NOMO-1 (cell line): ENCODE results near the gene PRAMEF13.
"Not testable (repeated sequence)": the region's sequence is repeated elsewhere in the genome, so short reads cannot be mapped to it uniquely, and the experiment has no call there.

Experiments used
- DNase-seq, 2 experiments: peaks; one replicate each; lab custom pipeline; 2025; ENCODE audit not compliant: unreplicated experiment in 2 of 2; lab: John Stamatoyannopoulos, UW

The PRAMEF13 gene

GRCh38 chr1:13208712-13209111 is 7.5 kb upstream of the PRAMEF13 start:
- DNase-seq: not testable (repeated sequence)

- DNase-seq: not testable (repeated sequence)
These were observed 29.7 kb downstream of the PRAMEF13 start, which contains the start of gene PRAMEF9 for GRCh38 chr1:13171548-13171947. Gene PRAMEF9, plus strand, starts transcription at chr1:13171848. Its CDS starts 3,433 bp downstream, at chr1:13175281.

- DNase-seq: not testable (repeated sequence)
These were observed 35.7 kb downstream of the PRAMEF13 start, which contains the start of gene HNRNPCL4 for GRCh38 chr1:13165531-13165930. Gene HNRNPCL4, minus strand, starts transcription at chr1:13165631. Its CDS starts 164 bp downstream, at chr1:13165467.

- not testable (repeated sequence) for DNase-seq
These were observed 45.3 kb downstream of the PRAMEF13 start, which contains the start of gene PRAMEF26 for GRCh38 chr1:13155909-13156308. Gene PRAMEF26, minus strand, starts transcription at chr1:13156009. Its CDS starts 2,914 bp downstream, at chr1:13153095.
